ENCODE measurements around the gene ATXN1.

- TF ChIP-seq CTCF (optimal IDR thresholded peaks at IDR 0.05 in 1 of 3, IDR thresholded peaks at IDR 0.05 in 1 of 3, conservative IDR thresholded peaks at IDR 0.05 in 1 of 3; ENCODE audit: extremely low read depth in 1 of 3, insufficient read depth in 2 of 3, low read length in 3 of 3) (no peak), EZH2 (IDR thresholded peaks at IDR 0.05; ENCODE audit: low read length) (no peak)
Observed at GRCh38 chr6:16754876-16755275, 6.4 kb downstream of the ATXN1 start.

Measured in keratinocyte (primary cell).